ENCODE results near the gene NPHP4.

DNA sequence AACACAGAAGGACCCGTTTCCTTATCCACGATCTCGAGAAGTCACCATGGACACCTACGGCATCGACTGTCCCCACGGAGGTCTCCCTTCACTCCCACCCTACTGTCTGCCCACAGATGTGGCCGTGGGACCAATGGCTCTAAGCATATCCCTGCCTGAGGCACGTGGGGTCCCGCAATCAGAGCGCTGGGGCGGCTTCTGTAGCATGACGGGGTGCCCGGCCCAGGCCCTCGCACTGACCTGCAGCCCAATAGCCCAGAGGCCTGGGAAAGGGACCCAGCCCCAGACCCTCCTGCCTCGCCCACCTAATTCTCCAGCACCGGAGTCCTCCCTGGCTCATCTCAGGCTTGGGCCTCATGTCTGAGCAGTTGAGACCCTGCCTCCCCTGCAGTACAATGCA, 132.5 kb downstream of the NPHP4 start:
- TF ChIP-seq, protein P1, sequence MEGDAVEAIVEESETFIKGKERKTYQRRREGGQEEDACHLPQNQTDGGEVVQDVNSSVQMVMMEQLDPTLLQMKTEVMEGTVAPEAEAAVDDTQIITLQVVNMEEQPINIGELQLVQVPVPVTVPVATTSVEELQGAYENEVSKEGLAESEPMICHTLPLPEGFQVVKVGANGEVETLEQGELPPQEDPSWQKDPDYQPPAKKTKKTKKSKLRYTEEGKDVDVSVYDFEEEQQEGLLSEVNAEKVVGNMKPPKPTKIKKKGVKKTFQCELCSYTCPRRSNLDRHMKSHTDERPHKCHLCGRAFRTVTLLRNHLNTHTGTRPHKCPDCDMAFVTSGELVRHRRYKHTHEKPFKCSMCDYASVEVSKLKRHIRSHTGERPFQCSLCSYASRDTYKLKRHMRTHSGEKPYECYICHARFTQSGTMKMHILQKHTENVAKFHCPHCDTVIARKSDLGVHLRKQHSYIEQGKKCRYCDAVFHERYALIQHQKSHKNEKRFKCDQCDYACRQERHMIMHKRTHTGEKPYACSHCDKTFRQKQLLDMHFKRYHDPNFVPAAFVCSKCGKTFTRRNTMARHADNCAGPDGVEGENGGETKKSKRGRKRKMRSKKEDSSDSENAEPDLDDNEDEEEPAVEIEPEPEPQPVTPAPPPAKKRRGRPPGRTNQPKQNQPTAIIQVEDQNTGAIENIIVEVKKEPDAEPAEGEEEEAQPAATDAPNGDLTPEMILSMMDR (IDR thresholded peaks at IDR 0.05 in 2 of 3, conservative IDR thresholded peaks at IDR 0.05 in 1 of 3; ENCODE audit: control insufficient read depth in 2 of 3, extremely low read depth in 1 of 3, insufficient read depth in 1 of 3, low read depth in 3 of 3, low read length in 3 of 3), result no peak
- TF ChIP-seq ZNF274 (IDR thresholded peaks at IDR 0.05; ENCODE audit: insufficient read depth, insufficient read length), result no peak
- no peak for TF ChIP-seq POLR2A (IDR thresholded peaks at IDR 0.05; ENCODE audit: low read depth, low read length)
- TF ChIP-seq, protein P2, sequence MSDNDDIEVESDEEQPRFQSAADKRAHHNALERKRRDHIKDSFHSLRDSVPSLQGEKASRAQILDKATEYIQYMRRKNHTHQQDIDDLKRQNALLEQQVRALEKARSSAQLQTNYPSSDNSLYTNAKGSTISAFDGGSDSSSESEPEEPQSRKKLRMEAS (IDR thresholded peaks at IDR 0.05; ENCODE audit: low read depth, low read length), result no peak
- TF ChIP-seq BRCA1 (IDR thresholded peaks at IDR 0.05; ENCODE audit: low read depth, low read length), result no peak
- TF ChIP-seq SPI1 (IDR thresholded peaks at IDR 0.05; ENCODE audit: borderline replicate concordance, insufficient read depth, low read depth, low read length), result no peak
- TF ChIP-seq SMC3 (IDR thresholded peaks at IDR 0.05; ENCODE audit: borderline replicate concordance, low read length), result no peak
- TF ChIP-seq ETV6 (conservative IDR thresholded peaks at IDR 0.05 in 1 of 2, IDR thresholded peaks at IDR 0.05 in 1 of 2; ENCODE audit: borderline replicate concordance in 1 of 2, low read depth in 1 of 2), result no peak
- TF ChIP-seq BHLHE40 (IDR thresholded peaks at IDR 0.05; ENCODE audit: borderline replicate concordance in 1 of 2, low read depth in 2 of 2, low read length in 1 of 2), result no peak
- TF ChIP-seq MTA2 (IDR thresholded peaks at IDR 0.05; ENCODE audit: low read depth), result no peak
- TF ChIP-seq SIN3A (IDR thresholded peaks at IDR 0.05; ENCODE audit: low read depth, low read length), result no peak
- TF ChIP-seq, protein P3, sequence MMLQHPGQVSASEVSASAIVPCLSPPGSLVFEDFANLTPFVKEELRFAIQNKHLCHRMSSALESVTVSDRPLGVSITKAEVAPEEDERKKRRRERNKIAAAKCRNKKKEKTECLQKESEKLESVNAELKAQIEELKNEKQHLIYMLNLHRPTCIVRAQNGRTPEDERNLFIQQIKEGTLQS (IDR thresholded peaks at IDR 0.05; ENCODE audit: borderline replicate concordance, extremely low read depth, low read depth, low read length), result no peak
- TF ChIP-seq, protein P4, sequence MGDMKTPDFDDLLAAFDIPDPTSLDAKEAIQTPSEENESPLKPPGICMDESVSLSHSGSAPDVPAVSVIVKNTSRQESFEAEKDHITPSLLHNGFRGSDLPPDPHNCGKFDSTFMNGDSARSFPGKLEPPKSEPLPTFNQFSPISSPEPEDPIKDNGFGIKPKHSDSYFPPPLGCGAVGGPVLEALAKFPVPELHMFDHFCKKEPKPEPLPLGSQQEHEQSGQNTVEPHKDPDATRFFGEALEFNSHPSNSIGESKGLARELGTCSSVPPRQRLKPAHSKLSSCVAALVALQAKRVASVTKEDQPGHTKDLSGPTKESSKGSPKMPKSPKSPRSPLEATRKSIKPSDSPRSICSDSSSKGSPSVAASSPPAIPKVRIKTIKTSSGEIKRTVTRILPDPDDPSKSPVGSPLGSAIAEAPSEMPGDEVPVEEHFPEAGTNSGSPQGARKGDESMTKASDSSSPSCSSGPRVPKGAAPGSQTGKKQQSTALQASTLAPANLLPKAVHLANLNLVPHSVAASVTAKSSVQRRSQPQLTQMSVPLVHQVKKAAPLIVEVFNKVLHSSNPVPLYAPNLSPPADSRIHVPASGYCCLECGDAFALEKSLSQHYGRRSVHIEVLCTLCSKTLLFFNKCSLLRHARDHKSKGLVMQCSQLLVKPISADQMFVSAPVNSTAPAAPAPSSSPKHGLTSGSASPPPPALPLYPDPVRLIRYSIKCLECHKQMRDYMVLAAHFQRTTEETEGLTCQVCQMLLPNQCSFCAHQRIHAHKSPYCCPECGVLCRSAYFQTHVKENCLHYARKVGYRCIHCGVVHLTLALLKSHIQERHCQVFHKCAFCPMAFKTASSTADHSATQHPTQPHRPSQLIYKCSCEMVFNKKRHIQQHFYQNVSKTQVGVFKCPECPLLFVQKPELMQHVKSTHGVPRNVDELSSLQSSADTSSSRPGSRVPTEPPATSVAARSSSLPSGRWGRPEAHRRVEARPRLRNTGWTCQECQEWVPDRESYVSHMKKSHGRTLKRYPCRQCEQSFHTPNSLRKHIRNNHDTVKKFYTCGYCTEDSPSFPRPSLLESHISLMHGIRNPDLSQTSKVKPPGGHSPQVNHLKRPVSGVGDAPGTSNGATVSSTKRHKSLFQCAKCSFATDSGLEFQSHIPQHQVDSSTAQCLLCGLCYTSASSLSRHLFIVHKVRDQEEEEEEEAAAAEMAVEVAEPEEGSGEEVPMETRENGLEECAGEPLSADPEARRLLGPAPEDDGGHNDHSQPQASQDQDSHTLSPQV (IDR thresholded peaks at IDR 0.05), result no peak

Data from GM12878 (cell line).